Tibial artery (tissue), 4 donors: Measurements from ENCODE around the gene XPO6.
A peak's percentile ranks its signal among the peaks of the same experiment; 100 is the strongest.

Source experiments
- DNase-seq, 2 donors: peaks; one replicate each; pipeline ENCODE4 v3.0.0-alpha.2; 2019
- H3K27ac ChIP-seq, 2 donors: fragments of 200-600 bp; sonication (generic) in 1 of 2; 1 replicate in 1 of 2; 2 replicates in 1 of 2; pipeline ENCODE4 v1.5.1; 2018 to 2019; ENCODE audit warnings: mild to moderate bottlenecking in 1 of 2
- H3K27me3 ChIP-seq, 2 donors: fragments of 200-600 bp; sonication (generic) in 1 of 2; one replicate each; pipeline versions ENCODE4 v1.5.1 to v1.6.0; 2016 to 2019
- H3K36me3 ChIP-seq, 3 donors: fragments of 200-600 bp; sonication (generic) in 2 of 3; one replicate each; pipeline ENCODE4 v1.5.1; 2016 to 2019; ENCODE audit warnings: mild to moderate bottlenecking in 2 of 3
- H3K4me1 ChIP-seq, 4 donors: fragments of 200-600 bp; sonication (generic) in 2 of 4; 1 replicate in 3 of 4; 2 replicates in 1 of 4; pipeline ENCODE4 v1.5.1; 2016 to 2019
- H3K4me3 ChIP-seq, 2 donors: fragments of 200-600 bp; sonication (generic) in 1 of 2; 1 replicate in 1 of 2; 2 replicates in 1 of 2; pipeline ENCODE4 v1.5.1; 2018 to 2019; ENCODE audit warnings: mild to moderate bottlenecking in 2 of 2
- H3K9me3 ChIP-seq, 3 donors: fragments of 200-600 bp; sonication (generic) in 1 of 3; one replicate each; pipeline ENCODE4 v1.5.1; 2016 to 2019
- CTCF ChIP-seq, 2 experiments: fragments of 200-600 bp in 1 of 2; fragments of 450-650 bp in 1 of 2; IDR thresholded peaks; one replicate each; pipeline ENCODE4 v1.5.1; 2017 to 2019; ENCODE audit warnings: antibody characterized with exemption in 2 of 2, mild to moderate bottlenecking in 1 of 2, moderate library complexity in 1 of 2
- intact Hi-C: fragments of 100-400 bp; cut with DNase I; formaldehyde crosslinking; loops from one replicate; pipeline ENCODE4 v1.15.0; 2023; ENCODE audit warnings: low total_unique reads

XPO6 gene, protein sequence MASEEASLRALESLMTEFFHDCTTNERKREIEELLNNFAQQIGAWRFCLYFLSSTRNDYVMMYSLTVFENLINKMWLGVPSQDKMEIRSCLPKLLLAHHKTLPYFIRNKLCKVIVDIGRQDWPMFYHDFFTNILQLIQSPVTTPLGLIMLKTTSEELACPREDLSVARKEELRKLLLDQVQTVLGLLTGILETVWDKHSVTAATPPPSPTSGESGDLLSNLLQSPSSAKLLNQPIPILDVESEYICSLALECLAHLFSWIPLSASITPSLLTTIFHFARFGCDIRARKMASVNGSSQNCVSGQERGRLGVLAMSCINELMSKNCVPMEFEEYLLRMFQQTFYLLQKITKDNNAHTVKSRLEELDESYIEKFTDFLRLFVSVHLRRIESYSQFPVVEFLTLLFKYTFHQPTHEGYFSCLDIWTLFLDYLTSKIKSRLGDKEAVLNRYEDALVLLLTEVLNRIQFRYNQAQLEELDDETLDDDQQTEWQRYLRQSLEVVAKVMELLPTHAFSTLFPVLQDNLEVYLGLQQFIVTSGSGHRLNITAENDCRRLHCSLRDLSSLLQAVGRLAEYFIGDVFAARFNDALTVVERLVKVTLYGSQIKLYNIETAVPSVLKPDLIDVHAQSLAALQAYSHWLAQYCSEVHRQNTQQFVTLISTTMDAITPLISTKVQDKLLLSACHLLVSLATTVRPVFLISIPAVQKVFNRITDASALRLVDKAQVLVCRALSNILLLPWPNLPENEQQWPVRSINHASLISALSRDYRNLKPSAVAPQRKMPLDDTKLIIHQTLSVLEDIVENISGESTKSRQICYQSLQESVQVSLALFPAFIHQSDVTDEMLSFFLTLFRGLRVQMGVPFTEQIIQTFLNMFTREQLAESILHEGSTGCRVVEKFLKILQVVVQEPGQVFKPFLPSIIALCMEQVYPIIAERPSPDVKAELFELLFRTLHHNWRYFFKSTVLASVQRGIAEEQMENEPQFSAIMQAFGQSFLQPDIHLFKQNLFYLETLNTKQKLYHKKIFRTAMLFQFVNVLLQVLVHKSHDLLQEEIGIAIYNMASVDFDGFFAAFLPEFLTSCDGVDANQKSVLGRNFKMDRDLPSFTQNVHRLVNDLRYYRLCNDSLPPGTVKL

GRCh38 chr16:28211758-28212531 lies at the start of gene XPO6:
XPO6 (minus strand) TSS chr16:28211965; CDS start chr16:28211368, 597 bp downstream.
- DNase-seq, result peak; percentile 92 to 97
- Histone ChIP-seq H3K36me3 (peaks cover 0 to 8% (median 0%) of the 10 kb centered on the region in 3 donors), H3K4me1 (peaks cover 0 to 25% (median 11%) of the 10 kb centered on the region in 4 donors), H3K27me3 (no peaks in the 10 kb centered on the region), H3K9me3 (no peaks in the 10 kb centered on the region), H3K4me3 (peak within 1 kb of the TSS; percentile 68 to 78), H3K27ac (peak within 1 kb of the TSS; percentile 86 to 92)
- TF ChIP-seq CTCF (IDR thresholded peaks at IDR 0.05), result no peak
- intact Hi-C loops, result loop anchor here (5.0 to 10.0 kb wide), 2 partner anchors 283 to 665 kb away; partner anchors contain the start of genes APOBR, CLN3 and GTF3C1

DNA sequence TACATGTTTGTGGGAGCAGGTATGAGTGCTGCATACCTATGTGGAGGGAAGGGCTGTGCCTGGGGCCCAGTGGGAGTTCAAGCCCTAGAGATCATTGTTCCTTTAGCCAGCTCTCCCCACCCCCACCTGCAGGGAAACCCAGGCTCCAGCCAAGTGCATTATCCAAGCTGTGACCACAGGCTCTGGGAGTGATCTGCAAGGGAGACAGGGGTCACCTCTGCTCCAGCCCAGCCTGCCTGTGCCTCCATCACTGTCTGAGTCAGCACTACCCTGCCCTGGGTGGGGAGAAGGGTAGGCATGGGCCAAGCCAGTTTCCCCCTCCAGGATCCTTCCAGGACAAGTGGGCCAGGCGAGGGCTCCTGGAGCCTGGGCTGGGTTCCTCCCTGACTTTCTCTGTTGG lies 48.4 kb upstream of the XPO6 start:
- Histone ChIP-seq H3K9me3 (no peaks in the 10 kb centered on the region), H3K4me1 (peaks cover 0 to 14% (median 13%) of the 10 kb centered on the region in 4 donors), H3K27me3 (peaks cover 0 to 61% of the 10 kb centered on the region in 2 donors), H3K36me3 (no peaks in the 10 kb centered on the region), H3K27ac (no peak overlapping the region), H3K4me3 (no peak overlapping the region)
- DNase-seq, result no peak
- TF ChIP-seq CTCF (IDR thresholded peaks at IDR 0.05), result no peak
- intact Hi-C loops, result no loop called here

- Histone ChIP-seq H3K27ac (no peak overlapping the region), H3K4me1 (peaks cover 0 to 14% (median 13%) of the 10 kb centered on the region in 4 donors), H3K4me3 (no peak overlapping the region), H3K9me3 (no peaks in the 10 kb centered on the region), H3K27me3 (peaks cover 0 to 57% of the 10 kb centered on the region in 2 donors), H3K36me3 (no peaks in the 10 kb centered on the region)
- intact Hi-C loops, result no loop called here
- no peak for TF ChIP-seq CTCF (IDR thresholded peaks at IDR 0.05)
- no peak for DNase-seq
Observed at GRCh38 chr16:28259781-28260150, 48.0 kb upstream of the XPO6 start.

GRCh38 chr16:28259091-28259780 lies 47.5 kb upstream of the XPO6 start:
- TF ChIP-seq CTCF (IDR thresholded peaks at IDR 0.05), result no peak
- intact Hi-C loops, result no loop called here
- DNase-seq, result no peak
- no peaks in the 10 kb centered on the region for H3K9me3 ChIP-seq
- H3K27me3 ChIP-seq, result peaks cover 0 to 54% of the 10 kb centered on the region in 2 donors
- peak overlapping the region in 1 of 2 donors; percentile 35 for H3K4me3 ChIP-seq
- peaks cover 0 to 14% (median 13%) of the 10 kb centered on the region in 4 donors for H3K4me1 ChIP-seq
- H3K27ac ChIP-seq, result no peak overlapping the region
- H3K36me3 ChIP-seq, result no peaks in the 10 kb centered on the region
